SK-N-SH (cell line): ENCODE results near the gene OR9Q1. TPM values are rescaled to one million over a fixed set of nuclear protein-coding genes. Genes with fewer than 3 reads are reported as not detected.

ENCODE experiments used
- CTCF ChIA-PET: fragments of 300-600, 350-600 bp; formaldehyde crosslinking; extraction: SDS; loops from one replicate; lab custom pipeline; 2021; lab: Yijun Ruan, JAX
- POLR2A ChIA-PET: fragments of 350-600 bp; sonication (Branson Sonifier 250); formaldehyde crosslinking; extraction: SDS; loops from one replicate; lab custom pipeline; 2020; ENCODE audit warnings: antibody characterized with exemption, inconsistent platforms; lab: Yijun Ruan, JAX
- DNase-seq: peaks from one replicate; pipeline ENCODE4 v3.0.0; 2012
- H2AFZ ChIP-seq: fragments of 200-600 bp; sonication (generic); 2 replicates; pipeline ENCODE4 v1.8.1; 2016; ENCODE audit warnings: antibody characterized with exemption, mild to moderate bottlenecking, low read depth
- H3F3A ChIP-seq: fragments of 200-600 bp; sonication (generic); replicated peaks from 2 replicates; pipeline ENCODE3; 2016; ENCODE audit warnings: antibody characterized with exemption, mild to moderate bottlenecking; ENCODE audit not compliant: insufficient read depth
- H3K27ac ChIP-seq, 2 experiments: fragments of 200-500 bp in 1 of 2; fragments of 200-600 bp in 1 of 2; sonication (Bioruptor generic) in 1 of 2; sonication (generic), shearing (Covaris generic) in 1 of 2; 2 replicates each; pipeline versions ENCODE4 v1.5.1 to v1.6.1; 2014 to 2016; ENCODE audit warnings: low read depth in 2 of 2, inconsistent platforms in 1 of 2, low read length in 1 of 2, mild to moderate bottlenecking in 1 of 2, mixed read lengths in 1 of 2
- H3K27me3 ChIP-seq: fragments of 200-600 bp; sonication (generic), shearing (Covaris generic); 2 replicates; pipeline ENCODE4 v1.6.1; 2016; ENCODE audit warnings: mixed run types; ENCODE audit not compliant: insufficient read depth
- H3K36me3 ChIP-seq, 2 experiments: fragments of 200-500 bp in 1 of 2; fragments of 200-600 bp in 1 of 2; sonication (Bioruptor generic) in 1 of 2; sonication (generic) in 1 of 2; replicated peaks in 1 of 2; 2 replicates each; pipeline versions ENCODE3 to v1.5.1; 2014 to 2016; ENCODE audit warnings: low read length in 1 of 2, mild to moderate bottlenecking in 1 of 2; ENCODE audit not compliant: insufficient read depth in 2 of 2, control insufficient read depth in 1 of 2
- H3K4me1 ChIP-seq, 2 experiments: fragments of 200-500 bp in 1 of 2; fragments of 200-600 bp in 1 of 2; sonication (Bioruptor generic) in 1 of 2; sonication (generic), shearing (Covaris generic) in 1 of 2; 2 replicates each; pipeline versions ENCODE4 v1.5.1 to v1.6.1; 2014 to 2016; ENCODE audit warnings: low read depth in 1 of 2, low read length in 1 of 2, mixed run types in 1 of 2; ENCODE audit not compliant: insufficient read depth in 2 of 2, control insufficient read depth in 1 of 2
- H3K4me2 ChIP-seq: fragments of 200-600 bp; sonication (generic), shearing (Covaris generic); 2 replicates; pipeline ENCODE4 v1.6.1; 2017; ENCODE audit warnings: mixed run types
- H3K4me3 ChIP-seq, 2 experiments: fragments of 200-500 bp in 1 of 2; fragments of 200-600 bp in 1 of 2; sonication (Bioruptor generic) in 1 of 2; sonication (generic), shearing (Covaris generic) in 1 of 2; 2 replicates each; pipeline versions ENCODE4 v1.5.1 to v1.8.1; 2014 to 2016; ENCODE audit warnings: low read depth in 2 of 2, inconsistent platforms in 1 of 2, low read length in 1 of 2, mild to moderate bottlenecking in 1 of 2, mixed read lengths in 1 of 2, moderate library complexity in 1 of 2
- H3K79me2 ChIP-seq: fragments of 200-600 bp; sonication (generic); 2 replicates; pipeline ENCODE4 v1.8.1; 2017; ENCODE audit warnings: mild to moderate bottlenecking; ENCODE audit not compliant: insufficient read depth
- H3K9ac ChIP-seq: fragments of 200-600 bp; sonication (generic); 2 replicates; pipeline ENCODE4 v1.6.1; 2017; ENCODE audit warnings: mixed run types
- H3K9me2 ChIP-seq: fragments of 200-600 bp; sonication (generic); 2 replicates; pipeline ENCODE4 v1.6.1; 2017; ENCODE audit warnings: mixed run types
- H3K9me3 ChIP-seq: fragments of 200-600 bp; sonication (generic); 2 replicates; pipeline ENCODE4 v1.6.1; 2017; ENCODE audit warnings: mixed run types, mild to moderate bottlenecking, moderate library complexity
- H4K20me1 ChIP-seq: fragments of 200-600 bp; sonication (generic); 2 replicates; pipeline ENCODE4 v1.6.1; 2017; ENCODE audit warnings: mild to moderate bottlenecking, mixed run types; ENCODE audit not compliant: insufficient read depth
- EP300 ChIP-seq, 2 experiments: IDR thresholded peaks; 2 replicates each; pipeline versions ENCODE4 v1.4.0 to v1.6.1; 2012; ENCODE audit warnings: borderline replicate concordance in 1 of 2, low read depth in 1 of 2, low read length in 1 of 2
- EZH2phosphoT487 ChIP-seq: fragments of 200-600 bp; sonication (generic); IDR thresholded peaks from 2 replicates; pipeline ENCODE4 v1.6.1; 2017; ENCODE audit warnings: low read depth, mixed run types, mild to moderate bottlenecking, antibody characterized with exemption, moderate library complexity, borderline replicate concordance
- FOXM1 ChIP-seq: IDR thresholded peaks from 2 replicates; pipeline ENCODE4 v1.4.0; 2012; ENCODE audit warnings: low read depth, mild to moderate bottlenecking
- GABPA ChIP-seq: IDR thresholded peaks from 2 replicates; pipeline ENCODE4 v1.4.0; 2012; ENCODE audit warnings: low read depth, mild to moderate bottlenecking
- GATA2 ChIP-seq: sonication (generic); formaldehyde crosslinking; IDR thresholded peaks from 2 replicates; pipeline ENCODE4 v1.5.0; 2020; ENCODE audit warnings: mild to moderate bottlenecking, missing genetic modification reagents
- JUND ChIP-seq: IDR thresholded peaks from 2 replicates; pipeline ENCODE4 v1.4.0; 2012
- MEF2A ChIP-seq: IDR thresholded peaks from 2 replicates; pipeline ENCODE4 v1.4.0; 2012; ENCODE audit warnings: low read depth, borderline replicate concordance
- MXI1 ChIP-seq: IDR thresholded peaks from 2 replicates; pipeline ENCODE4 v1.6.1; 2012; ENCODE audit warnings: mild to moderate bottlenecking, low read depth, low read length, improper control_type of control experiment
- NRF1 ChIP-seq: IDR thresholded peaks from 2 replicates; pipeline ENCODE4 v1.6.1; 2012; ENCODE audit warnings: low read depth, mild to moderate bottlenecking, low read length
- RAD21 ChIP-seq: IDR thresholded peaks from 2 replicates; pipeline ENCODE4 v1.6.1; 2012; ENCODE audit warnings: mild to moderate bottlenecking, low read length
- REST ChIP-seq: IDR thresholded peaks from 2 replicates; pipeline ENCODE4 v1.6.1; 2012; ENCODE audit warnings: mild to moderate bottlenecking, low read depth, low read length, moderate library complexity
- SIN3A ChIP-seq: IDR thresholded peaks from 2 replicates; pipeline ENCODE4 v1.6.1; 2012; ENCODE audit warnings: low read depth, mild to moderate bottlenecking, low read length, moderate library complexity, borderline replicate concordance
- SMC3 ChIP-seq: IDR thresholded peaks from 2 replicates; pipeline ENCODE4 v1.6.1; 2012; ENCODE audit warnings: low read depth, low read length, improper control_type of control experiment
- TAF1 ChIP-seq: IDR thresholded peaks from 2 replicates; pipeline ENCODE4 v1.6.1; 2012; ENCODE audit warnings: low read depth, mild to moderate bottlenecking, low read length, moderate library complexity, borderline replicate concordance
- WGBS: methylation state at CpG from one replicate; pipeline ENCODE4 v1.1.6; 2017; ENCODE audit warnings: low lambda C conversion rate; 5-methylcytosine and 5-hydroxymethylcytosine counted together
- polyA plus RNA-seq, 3 experiments: library from polyadenylated mRNA; depleted of rRNA; stranded (reverse); fragments of >200 nt; gene quantifications; 2 replicates each; pipeline ENCODE4 v1.2.3, GENCODE V29; 2012
- TF ChIP-seq, protein P1 (sequence below): IDR thresholded peaks from 2 replicates; pipeline ENCODE4; 2012
- TF ChIP-seq, protein P2 (sequence below): IDR thresholded peaks from 2 replicates; pipeline ENCODE4 v1.4.0; 2012; ENCODE audit warnings: low read depth, borderline replicate concordance
- TF ChIP-seq, protein P3 (sequence below): IDR thresholded peaks from 2 replicates; pipeline ENCODE4 v1.4.0; 2012; ENCODE audit warnings: low read depth
- TF ChIP-seq, protein P4 (sequence below): fragments of 150-350 bp; IDR thresholded peaks from 2 replicates; pipeline ENCODE4 v1.6.1; 2017; ENCODE audit warnings: antibody characterized with exemption, low read length, low read depth, borderline replicate concordance

OR9Q1 gene
- polyA plus RNA-seq, 1 of the 3 experiments (the other 2 are of a cell fraction), result not detected

DNA sequence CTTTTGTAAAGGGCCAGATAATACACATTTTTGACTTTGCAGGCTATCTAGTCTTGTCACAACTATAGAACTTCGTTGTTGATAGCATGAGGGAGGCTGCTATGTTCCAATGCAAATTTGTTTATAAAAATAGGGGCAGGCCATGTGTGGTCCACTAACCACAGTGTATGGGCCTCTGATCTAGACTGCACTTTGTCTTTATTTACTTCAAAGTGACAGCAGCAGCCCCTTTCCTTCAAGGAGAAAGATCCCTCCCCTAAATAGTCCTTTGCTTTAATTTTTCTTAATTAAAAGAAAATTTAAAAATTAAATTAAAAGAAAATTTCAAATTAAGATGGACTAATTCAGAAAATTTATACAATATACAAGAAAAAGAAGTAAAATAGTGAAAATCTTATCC is 49.5 kb upstream of the OR9Q1 start (continued):
- TF ChIP-seq, protein P1, sequence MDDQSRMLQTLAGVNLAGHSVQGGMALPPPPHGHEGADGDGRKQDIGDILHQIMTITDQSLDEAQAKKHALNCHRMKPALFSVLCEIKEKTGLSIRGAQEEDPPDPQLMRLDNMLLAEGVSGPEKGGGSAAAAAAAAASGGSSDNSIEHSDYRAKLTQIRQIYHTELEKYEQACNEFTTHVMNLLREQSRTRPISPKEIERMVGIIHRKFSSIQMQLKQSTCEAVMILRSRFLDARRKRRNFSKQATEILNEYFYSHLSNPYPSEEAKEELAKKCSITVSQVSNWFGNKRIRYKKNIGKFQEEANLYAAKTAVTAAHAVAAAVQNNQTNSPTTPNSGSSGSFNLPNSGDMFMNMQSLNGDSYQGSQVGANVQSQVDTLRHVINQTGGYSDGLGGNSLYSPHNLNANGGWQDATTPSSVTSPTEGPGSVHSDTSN, result no peak
- TF ChIP-seq GATA2 (no peak), MXI1 (no peak), GABPA (no peak)

GRCh38 chr11:57974848-57975601 is 48.7 kb upstream of the OR9Q1 start:
- Histone ChIP-seq H3K27ac (no peak overlapping the region), H3K4me1 (no peaks in the 10 kb centered on the region), H3K9me2 (no peaks in the 10 kb centered on the region), H3K9me3 (no peaks in the 10 kb centered on the region), H3K79me2 (no peaks in the 10 kb centered on the region), H3K27me3 (peaks cover 11% of the 10 kb centered on the region; the same call in 1 of the 2 replicates), H3K36me3 (no peaks in the 10 kb centered on the region), H3K4me3 (no peak overlapping the region), H4K20me1 (no peaks in the 10 kb centered on the region), H3K9ac (no peak overlapping the region), H3K4me2 (no peak overlapping the region), H2AFZ (no peak overlapping the region), H3F3A (no peaks in the 10 kb centered on the region)
- TF ChIP-seq SMC3, result no peak
- TF ChIP-seq SIN3A, result no peak
- TF ChIP-seq FOXM1, result no peak
- TF ChIP-seq, protein P2, sequence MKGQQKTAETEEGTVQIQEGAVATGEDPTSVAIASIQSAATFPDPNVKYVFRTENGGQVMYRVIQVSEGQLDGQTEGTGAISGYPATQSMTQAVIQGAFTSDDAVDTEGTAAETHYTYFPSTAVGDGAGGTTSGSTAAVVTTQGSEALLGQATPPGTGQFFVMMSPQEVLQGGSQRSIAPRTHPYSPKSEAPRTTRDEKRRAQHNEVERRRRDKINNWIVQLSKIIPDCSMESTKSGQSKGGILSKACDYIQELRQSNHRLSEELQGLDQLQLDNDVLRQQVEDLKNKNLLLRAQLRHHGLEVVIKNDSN, result no peak
- ChIA-PET POLR2A (no interaction called here), CTCF (no interaction called here)
- DNase-seq, result no peak
- WGBS, result 16% methylated on average over 15 of the region's 15 CpGs

GRCh38 chr11:57977709-57978108 is 46.0 kb upstream of the OR9Q1 start:
- ChIA-PET CTCF (no interaction called here), POLR2A (no interaction called here)
- Histone ChIP-seq H3K9me2 (no peaks in the 10 kb centered on the region), H3K9ac (no peak overlapping the region), H2AFZ (no peak overlapping the region), H3K27me3 (peaks cover 5% of the 10 kb centered on the region; the same call in 1 of the 2 replicates), H3K79me2 (no peaks in the 10 kb centered on the region), H3K36me3 (no peaks in the 10 kb centered on the region), H4K20me1 (no peaks in the 10 kb centered on the region), H3K4me3 (no peak overlapping the region), H3K4me2 (no peak overlapping the region), H3K4me1 (no peaks in the 10 kb centered on the region), H3K9me3 (no peaks in the 10 kb centered on the region), H3F3A (no peaks in the 10 kb centered on the region), H3K27ac (no peak overlapping the region)
- no peak for DNase-seq
- 0% methylated on average over 2 of the region's 2 CpGs for WGBS
- TF ChIP-seq EZH2phosphoT487 (no peak), MEF2A (no peak), EP300 (IDR thresholded peaks at IDR 0.05; ENCODE audit: borderline replicate concordance in 1 of 2, low read depth in 1 of 2, low read length in 1 of 2) (no peak), NRF1 (no peak), GABPA (no peak), REST (no peak), JUND (no peak), TAF1 (no peak), SIN3A (no peak), RAD21 (no peak)
- TF ChIP-seq, protein P3, sequence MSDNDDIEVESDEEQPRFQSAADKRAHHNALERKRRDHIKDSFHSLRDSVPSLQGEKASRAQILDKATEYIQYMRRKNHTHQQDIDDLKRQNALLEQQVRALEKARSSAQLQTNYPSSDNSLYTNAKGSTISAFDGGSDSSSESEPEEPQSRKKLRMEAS, result no peak
- TF ChIP-seq, protein P4, sequence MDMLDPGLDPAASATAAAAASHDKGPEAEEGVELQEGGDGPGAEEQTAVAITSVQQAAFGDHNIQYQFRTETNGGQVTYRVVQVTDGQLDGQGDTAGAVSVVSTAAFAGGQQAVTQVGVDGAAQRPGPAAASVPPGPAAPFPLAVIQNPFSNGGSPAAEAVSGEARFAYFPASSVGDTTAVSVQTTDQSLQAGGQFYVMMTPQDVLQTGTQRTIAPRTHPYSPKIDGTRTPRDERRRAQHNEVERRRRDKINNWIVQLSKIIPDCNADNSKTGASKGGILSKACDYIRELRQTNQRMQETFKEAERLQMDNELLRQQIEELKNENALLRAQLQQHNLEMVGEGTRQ, result no peak
- TF ChIP-seq, protein P2, result no peak
